Peyer's patch (tissue), 4 donors: ENCODE data around the gene RAD51AP1. TPM values are rescaled to one million over a fixed set of nuclear protein-coding genes. Genes with fewer than 3 reads are reported as not detected.

Source experiments
- DNase-seq, 3 donors: peaks; one replicate each; pipeline ENCODE4 v3.0.0-alpha.2; 2017 to 2019
- H3K27ac ChIP-seq, 4 donors: fragments of 200-600 bp; sonication (generic); one replicate each; pipeline ENCODE4 v1.5.1; 2016 to 2019
- H3K27me3 ChIP-seq, 2 donors: fragments of 200-600 bp; sonication (generic); one replicate each; pipeline ENCODE4 v1.5.1; 2019
- H3K36me3 ChIP-seq, 3 donors: fragments of 200-600 bp; sonication (generic); one replicate each; pipeline ENCODE4 v1.5.1; 2016 to 2019
- H3K4me1 ChIP-seq, 4 donors: fragments of 200-600 bp; sonication (generic); one replicate each; pipeline ENCODE4 v1.5.1; 2016 to 2019
- H3K4me3 ChIP-seq, 4 donors: fragments of 200-600 bp; sonication (generic); 1 replicate in 3 of 4; 2 replicates in 1 of 4; pipeline ENCODE4 v1.5.1; 2016 to 2019; ENCODE audit warnings: mild to moderate bottlenecking in 1 of 4
- H3K9me3 ChIP-seq, 4 donors: fragments of 200-600 bp; sonication (generic); one replicate each; pipeline ENCODE4 v1.5.1; 2016 to 2019; ENCODE audit warnings: mild to moderate bottlenecking in 1 of 4
- CTCF ChIP-seq, 6 experiments: fragments of 450-650 bp in 4 of 6; fragments of 200-600 bp in 2 of 6; sonication (generic) in 1 of 6; IDR thresholded peaks; one replicate each; pipeline ENCODE4 v1.5.1; 2017 to 2019; ENCODE audit warnings: antibody characterized with exemption in 6 of 6, mild to moderate bottlenecking in 3 of 6, moderate library complexity in 1 of 6
- POLR2A ChIP-seq, 2 donors: fragments of 450-650 bp; IDR thresholded peaks; one replicate each; pipeline ENCODE4 v1.5.1; 2017; ENCODE audit warnings: antibody characterized with exemption in 2 of 2, mild to moderate bottlenecking in 2 of 2, moderate library complexity in 2 of 2
- total RNA-seq, 4 donors: library from RNA; depleted of rRNA; stranded (reverse); fragments of >200 nt; gene quantifications; one replicate each; pipeline ENCODE4 v1.1.0, GENCODE V29; 2016

Gene RAD51AP1
- total RNA-seq, 4 donors from 2014 or later: 2.3 to 35.5 (median 3.5) TPM

GRCh38 chr12:4603421-4603820 is 64.7 kb downstream of the RAD51AP1 start:
- H3K27ac ChIP-seq: no peak overlapping the region
- H3K27me3 ChIP-seq: no peaks in the 10 kb centered on the region
- H3K36me3 ChIP-seq: no peaks in the 10 kb centered on the region
- DNase-seq: no peak
- no peaks in the 10 kb centered on the region for H3K9me3 ChIP-seq
- no peak overlapping the region for H3K4me3 ChIP-seq
- TF ChIP-seq POLR2A (IDR thresholded peaks at IDR 0.05) (no peak), CTCF (IDR thresholded peaks at IDR 0.05) (no peak)
- peaks cover 0 to 16% (median 0%) of the 10 kb centered on the region in 4 donors for H3K4me1 ChIP-seq

GRCh38 chr12:4603946-4604345 is 65.3 kb downstream of the RAD51AP1 start:
- Histone ChIP-seq H3K36me3 (no peaks in the 10 kb centered on the region), H3K27ac (no peak overlapping the region), H3K27me3 (no peaks in the 10 kb centered on the region), H3K9me3 (no peaks in the 10 kb centered on the region), H3K4me3 (no peak overlapping the region), H3K4me1 (peaks cover 0 to 16% (median 0%) of the 10 kb centered on the region in 4 donors)
- TF ChIP-seq POLR2A (IDR thresholded peaks at IDR 0.05): no peak
- no peak for TF ChIP-seq CTCF (IDR thresholded peaks at IDR 0.05)
- DNase-seq: no peak

GRCh38 chr12:4604684-4605193 is 66.0 kb downstream of the RAD51AP1 start:
- H3K27ac ChIP-seq: peak overlapping the region; percentile 41 to 73 (median 50)
- no peaks in the 10 kb centered on the region for H3K9me3 ChIP-seq
- peak; percentile 79 to 92 (median 80) for DNase-seq
- peak overlapping the region; percentile 56 to 83 (median 70) for H3K4me3 ChIP-seq
- peaks cover 0 to 16% (median 0%) of the 10 kb centered on the region in 4 donors for H3K4me1 ChIP-seq
- no peaks in the 10 kb centered on the region for H3K27me3 ChIP-seq
- no peaks in the 10 kb centered on the region for H3K36me3 ChIP-seq
- peak in 1 of 2 donors; percentile 31 for TF ChIP-seq POLR2A (IDR thresholded peaks at IDR 0.05)
- TF ChIP-seq CTCF (IDR thresholded peaks at IDR 0.05): peak; percentile 91 to 99 (median 94)

GRCh38 chr12:4607056-4607455 is 68.4 kb downstream of the RAD51AP1 start:
- H3K4me3 ChIP-seq: no peak overlapping the region
- TF ChIP-seq CTCF (IDR thresholded peaks at IDR 0.05): no peak
- no peak for TF ChIP-seq POLR2A (IDR thresholded peaks at IDR 0.05)
- H3K27me3 ChIP-seq: no peaks in the 10 kb centered on the region
- H3K27ac ChIP-seq: no peak overlapping the region
- H3K4me1 ChIP-seq: peaks cover 0 to 16% (median 0%) of the 10 kb centered on the region in 4 donors
- H3K9me3 ChIP-seq: no peaks in the 10 kb centered on the region
- no peak for DNase-seq
- H3K36me3 ChIP-seq: peaks cover 0 to 15% (median 0%) of the 10 kb centered on the region in 3 donors

GRCh38 chr12:4609071-4609470 is 70.4 kb downstream of the RAD51AP1 start:
- Histone ChIP-seq H3K4me3 (no peak overlapping the region), H3K9me3 (no peaks in the 10 kb centered on the region), H3K36me3 (peaks cover 0 to 35% (median 0%) of the 10 kb centered on the region in 3 donors), H3K4me1 (peaks cover 0 to 16% (median 0%) of the 10 kb centered on the region in 4 donors), H3K27me3 (no peaks in the 10 kb centered on the region), H3K27ac (no peak overlapping the region)
- no peak for TF ChIP-seq CTCF (IDR thresholded peaks at IDR 0.05)
- no peak for TF ChIP-seq POLR2A (IDR thresholded peaks at IDR 0.05)
- DNase-seq: no peak

Other genes starting within 250 kb of the RAD51AP1 start
- 1 to 10 TPM; 1.7 to 8.0 (median 3.0) TPM for gene TIGAR, start 217.7 kb upstream of the RAD51AP1 start, total RNA-seq
- not detected for gene FGF23, start 159.2 kb upstream of the RAD51AP1 start, total RNA-seq
- gene FGF6, start 93.1 kb upstream of the RAD51AP1 start, total RNA-seq: not detected
- gene DYRK4, start 23.3 kb downstream of the RAD51AP1 start, total RNA-seq: 10 to 100 TPM; 13.1 to 71.0 (median 27.4) TPM
- gene AKAP3, start 110.2 kb downstream of the RAD51AP1 start, total RNA-seq: 1 to 10 TPM in 2 of 4 donors, under 1 TPM in 1, not detected in 1; 0.67 to 3.0 (median 2.4) TPM
- 10 to 100 TPM; 20.6 to 52.7 (median 34.0) TPM for gene NDUFA9, start 110.2 kb downstream of the RAD51AP1 start, total RNA-seq
- gene GALNT8, start 181.5 kb downstream of the RAD51AP1 start, total RNA-seq: 10 to 100 TPM; 17.7 to 58.6 (median 31.5) TPM